HG03045 (cell line): ENCODE measurements around the gene POLR3H.
"Not testable (repeated sequence)": the region's sequence is repeated elsewhere in the genome, so short reads cannot be mapped to it uniquely, and the experiment has no call there.

Experiments used
- ATAC-seq: cut with Tn5 transposase; IDR thresholded peaks from one replicate; pipeline ENCODE4 v1.9.1; 2021; ENCODE audit warnings: mild to moderate bottlenecking, moderate library complexity; ENCODE audit not compliant: unreplicated experiment

POLR3H gene

DNA sequence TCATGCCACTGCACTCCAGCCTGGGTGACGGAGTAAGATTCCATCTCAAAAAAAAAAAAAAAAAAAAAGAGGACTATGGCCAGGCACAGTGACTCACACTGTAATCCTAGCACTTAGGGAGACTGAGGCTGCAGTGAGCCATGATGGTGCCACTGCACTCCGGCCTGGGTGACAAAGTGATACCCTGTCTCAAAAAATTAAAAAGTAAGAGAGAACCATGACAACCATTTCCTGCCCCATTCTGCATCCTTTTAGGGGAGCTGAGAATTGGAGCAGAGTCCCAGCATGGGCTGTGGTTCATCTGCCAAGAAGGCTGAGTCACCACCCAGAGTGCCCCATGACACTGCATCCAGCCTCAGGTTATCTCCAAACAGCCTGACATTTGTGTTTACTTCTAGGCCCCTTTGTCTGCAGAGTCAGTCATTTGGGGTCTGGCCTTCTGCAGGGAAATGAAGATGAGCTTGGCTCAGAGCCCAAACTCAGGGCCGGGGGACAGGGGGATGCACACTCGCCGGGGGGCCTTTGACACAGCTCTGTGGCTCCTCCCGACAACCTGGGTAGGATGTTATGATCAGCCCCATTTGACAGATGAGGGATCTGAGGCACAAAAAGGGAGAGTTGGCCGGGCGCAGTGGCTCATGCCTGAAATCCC, 21.3 kb upstream of the POLR3H start:
- ATAC-seq: no peak

DNA sequence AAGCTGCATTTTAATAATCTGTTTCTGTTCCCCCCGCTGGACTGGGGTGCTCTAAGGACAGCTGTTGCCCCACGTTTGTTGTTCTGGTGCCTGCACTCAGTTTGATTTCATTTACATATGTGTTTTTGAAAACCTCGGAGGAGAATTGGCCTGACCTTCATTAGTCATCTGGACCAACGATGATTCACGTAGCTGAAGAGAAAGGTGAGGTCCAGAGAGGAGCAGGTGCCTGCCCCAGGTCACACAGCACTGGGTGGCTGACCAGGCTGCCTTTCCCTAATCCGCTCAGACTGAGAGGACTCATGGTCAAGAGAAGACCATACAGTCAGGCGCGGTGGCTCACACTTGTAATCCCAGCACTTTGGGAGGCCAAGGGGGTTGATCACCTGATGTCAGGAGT, 20.3 kb upstream of the POLR3H start:
- no peak for ATAC-seq

DNA sequence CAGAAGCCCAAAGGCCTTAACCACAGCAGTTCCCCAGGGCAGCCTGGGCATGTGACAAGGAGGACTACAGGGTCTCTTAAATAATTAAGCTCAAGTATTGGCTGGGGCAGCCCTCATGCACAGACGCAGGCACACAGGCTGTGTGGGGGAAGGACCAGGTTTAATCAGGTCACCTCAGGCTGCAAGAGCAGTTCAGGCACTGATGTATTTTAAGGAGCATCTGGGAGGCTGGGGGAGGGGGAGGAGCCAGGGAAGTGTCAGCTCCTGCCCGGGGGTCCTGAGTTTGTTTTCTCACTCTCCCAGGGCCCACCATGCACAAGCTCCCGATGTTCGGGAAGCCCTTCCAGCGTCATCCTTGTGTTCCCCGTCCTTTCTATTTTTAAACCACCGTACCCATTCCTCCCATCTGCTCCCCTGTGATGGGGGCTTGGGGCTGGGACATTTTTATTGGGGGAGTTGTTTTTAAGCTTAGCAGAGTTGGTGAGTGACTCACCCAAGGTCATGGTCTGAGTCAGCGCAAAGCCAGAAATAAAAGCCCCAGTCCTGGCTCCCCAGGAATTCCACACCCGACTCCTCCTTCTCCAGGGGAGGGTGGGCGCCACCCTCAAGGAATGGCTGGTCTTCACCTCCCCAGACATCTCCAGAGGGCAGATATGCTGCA, 18.9 kb upstream of the POLR3H start:
- ATAC-seq: no peak

DNA sequence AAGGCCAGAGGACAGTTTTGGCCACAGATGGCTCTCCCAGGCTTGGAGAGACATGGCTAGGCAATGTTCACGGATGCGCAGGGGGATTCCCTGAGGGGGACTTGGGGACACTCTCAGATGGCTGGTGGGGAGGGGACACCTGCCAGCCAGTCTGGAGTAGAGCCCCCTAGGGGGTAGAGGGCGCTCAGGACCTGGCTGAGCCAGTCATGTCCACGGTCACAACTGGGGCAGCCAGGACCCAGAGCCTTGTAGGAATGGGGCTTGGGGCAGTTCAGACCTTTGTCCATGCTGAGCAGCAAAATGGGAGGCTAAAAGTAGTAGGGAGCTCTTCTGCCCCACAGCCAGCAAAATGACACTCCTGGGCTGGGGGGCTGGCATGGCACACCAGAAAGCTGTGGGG, 18.2 kb upstream of the POLR3H start:
- ATAC-seq: no peak

DNA sequence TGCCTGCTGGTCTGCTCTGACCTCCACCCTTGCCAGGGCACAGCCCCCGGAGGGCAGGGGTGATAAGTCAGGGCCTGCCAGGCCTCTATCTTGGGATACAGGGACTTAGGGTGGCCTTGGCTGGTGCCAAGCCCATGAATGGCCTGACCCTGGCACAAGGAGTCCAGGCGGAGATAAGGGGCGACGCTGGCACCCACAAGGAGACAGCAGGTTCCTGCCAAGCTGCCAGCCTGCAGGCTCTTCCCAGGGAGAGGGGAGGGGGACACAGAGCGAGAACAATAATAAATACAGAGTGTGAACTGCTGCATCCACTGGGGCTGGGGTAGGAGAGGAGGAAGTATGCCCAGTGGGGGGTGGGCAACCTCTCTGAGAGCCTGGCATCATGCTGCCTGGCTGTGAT, 17.5 kb upstream of the POLR3H start:
- ATAC-seq: no peak

DNA sequence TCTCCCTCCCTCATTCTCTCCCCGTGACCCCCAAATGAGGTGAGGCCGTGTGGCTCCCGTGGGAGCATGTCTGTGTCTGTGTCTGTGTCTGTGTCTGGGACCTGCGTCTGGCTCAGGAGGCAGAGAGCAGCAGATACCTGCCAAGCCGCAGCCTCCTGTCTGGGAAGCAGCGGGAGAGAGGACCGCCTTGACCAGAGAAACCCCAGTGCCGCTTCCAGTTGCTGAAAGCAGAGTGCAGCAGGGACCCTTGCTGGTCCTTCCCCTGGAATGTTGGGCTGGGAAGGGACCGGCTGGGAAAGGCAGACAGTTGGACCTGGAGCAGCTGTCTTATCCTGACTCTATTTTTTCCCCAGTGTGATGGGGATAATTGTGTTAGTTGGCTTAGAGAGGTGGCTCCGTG, 17.1 kb upstream of the POLR3H start:
- no peak for ATAC-seq

DNA sequence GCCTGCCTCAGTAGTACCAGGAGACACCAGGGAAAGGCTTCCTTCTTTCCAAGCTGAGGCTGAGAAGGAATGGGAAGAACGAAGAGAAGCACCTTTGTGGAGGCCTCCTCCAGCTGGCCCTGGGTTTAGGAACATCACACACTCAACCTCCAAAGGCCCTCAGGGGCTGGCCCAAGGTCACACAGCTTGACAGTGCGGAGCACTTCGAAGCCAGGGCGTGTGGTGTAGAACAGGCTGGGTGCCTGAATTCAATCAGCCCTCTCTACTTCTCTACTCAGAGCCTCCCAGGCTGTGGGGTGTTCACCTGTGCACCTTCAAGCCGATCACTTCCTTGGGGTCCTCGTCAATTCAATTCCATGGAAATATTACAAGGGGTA, 15.8 kb upstream of the POLR3H start:
- no peak for ATAC-seq

DNA sequence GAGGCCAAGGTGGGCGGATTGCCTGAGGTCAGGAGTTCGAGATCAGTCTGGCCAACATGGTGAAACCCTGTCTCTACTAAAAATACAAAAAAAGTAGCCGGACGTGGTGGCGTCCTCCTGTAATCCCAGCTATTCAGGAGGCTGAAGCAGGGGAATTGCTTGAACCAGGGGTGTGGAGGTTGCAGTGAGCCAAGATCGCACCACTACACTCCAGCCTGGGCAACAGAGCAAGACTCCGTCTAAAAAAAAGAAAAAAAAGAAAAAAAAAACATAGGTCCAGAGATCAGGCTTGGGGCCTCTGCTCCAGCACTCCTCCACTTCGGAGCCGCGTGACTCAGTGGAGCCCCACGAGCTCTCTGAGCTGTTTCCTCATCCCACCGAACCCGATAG, 14.0 kb upstream of the POLR3H start:
- ATAC-seq: not testable (repeated sequence)

DNA sequence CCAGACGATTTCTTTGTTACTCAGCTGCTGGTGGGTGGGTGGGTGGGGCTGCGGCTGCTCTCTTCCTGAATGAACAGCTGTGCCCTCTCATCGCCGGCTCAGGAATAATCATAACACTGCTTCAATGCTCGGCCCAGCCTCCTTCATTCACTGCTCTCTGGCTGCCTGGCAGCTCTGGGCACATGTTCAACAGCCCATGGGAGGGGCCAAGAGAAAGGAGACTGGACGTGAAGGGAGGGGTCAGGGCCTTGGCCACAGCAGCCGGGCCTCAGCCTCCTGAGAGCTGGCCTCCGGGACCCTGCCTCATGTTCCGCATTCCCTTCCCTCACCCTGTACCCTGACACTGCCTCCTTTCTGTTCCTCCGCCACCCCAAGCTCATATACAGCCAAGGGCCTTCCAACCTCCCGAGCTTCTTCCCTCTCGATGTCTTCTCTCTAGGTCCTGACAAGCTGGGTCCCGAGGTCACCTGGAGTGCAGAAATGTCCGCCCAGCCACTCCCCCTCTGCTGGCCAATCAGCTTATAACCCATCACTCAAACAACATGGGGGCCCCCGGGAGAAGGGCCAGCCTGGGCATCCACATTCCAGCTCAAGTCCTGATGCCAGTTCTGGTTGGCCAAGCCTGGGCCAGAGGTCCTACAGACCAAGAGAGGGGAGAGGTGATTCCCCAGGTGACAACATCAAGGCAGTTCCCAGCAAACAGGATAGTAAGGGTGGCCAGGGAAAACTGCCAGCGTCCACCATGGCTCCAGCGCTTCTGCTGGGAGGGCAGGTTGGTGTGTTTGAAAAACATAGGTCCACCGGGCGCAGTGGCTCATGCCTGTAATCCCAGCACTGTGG, 13.4 kb upstream of the POLR3H start:
- no peak for ATAC-seq

DNA sequence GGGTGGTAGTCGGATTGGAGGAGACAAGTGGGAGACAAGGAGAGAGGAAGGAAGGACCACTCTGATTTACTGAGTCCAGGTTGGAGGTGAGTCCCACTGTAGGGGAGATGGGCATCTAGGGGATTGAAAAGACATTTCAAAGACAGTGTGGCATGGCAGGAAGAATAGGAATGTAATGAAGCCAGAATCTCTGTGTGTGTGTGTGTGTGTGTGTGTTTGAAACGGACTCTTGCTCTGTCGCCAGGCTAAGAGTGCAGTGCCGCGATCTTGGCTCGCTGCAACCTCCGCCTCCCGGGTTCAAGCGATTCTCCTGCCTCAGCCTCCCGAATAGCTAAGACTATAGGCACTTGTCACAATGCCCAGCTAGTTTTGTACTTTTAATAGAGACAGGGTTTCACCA, 12.3 kb upstream of the POLR3H start:
- ATAC-seq: no peak

DNA sequence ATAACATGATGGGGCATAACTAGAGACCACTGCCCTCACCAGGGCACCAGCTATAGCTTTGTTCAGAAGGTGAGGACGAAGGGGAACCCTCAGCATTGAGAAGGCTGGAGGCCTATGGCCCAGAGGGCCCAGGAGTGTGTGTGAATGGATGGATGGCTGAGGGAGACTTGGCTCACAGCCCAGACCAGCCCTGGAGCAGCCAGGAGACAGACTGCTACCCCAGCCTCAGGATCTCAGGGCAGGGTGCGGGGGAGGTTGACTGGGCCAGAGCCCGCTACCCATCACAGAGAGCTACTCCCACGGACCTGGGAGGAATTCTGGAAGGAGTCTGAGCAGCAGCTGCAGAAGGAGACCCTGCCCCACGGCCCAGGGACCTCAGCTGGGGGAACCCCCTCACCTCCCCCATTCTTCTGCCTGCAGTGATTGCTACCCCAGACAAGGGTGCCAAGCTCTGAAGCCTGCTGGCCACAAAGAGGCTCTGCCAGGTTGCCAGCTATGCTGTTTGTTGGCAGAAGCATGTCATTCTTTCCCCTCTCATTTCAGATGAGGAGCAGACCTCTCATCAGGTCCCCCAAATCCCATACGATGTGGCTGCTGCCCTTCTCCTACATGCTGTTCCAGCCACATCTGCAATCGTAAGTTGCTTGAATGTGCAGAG, 11.2 kb upstream of the POLR3H start:
- no peak for ATAC-seq

DNA sequence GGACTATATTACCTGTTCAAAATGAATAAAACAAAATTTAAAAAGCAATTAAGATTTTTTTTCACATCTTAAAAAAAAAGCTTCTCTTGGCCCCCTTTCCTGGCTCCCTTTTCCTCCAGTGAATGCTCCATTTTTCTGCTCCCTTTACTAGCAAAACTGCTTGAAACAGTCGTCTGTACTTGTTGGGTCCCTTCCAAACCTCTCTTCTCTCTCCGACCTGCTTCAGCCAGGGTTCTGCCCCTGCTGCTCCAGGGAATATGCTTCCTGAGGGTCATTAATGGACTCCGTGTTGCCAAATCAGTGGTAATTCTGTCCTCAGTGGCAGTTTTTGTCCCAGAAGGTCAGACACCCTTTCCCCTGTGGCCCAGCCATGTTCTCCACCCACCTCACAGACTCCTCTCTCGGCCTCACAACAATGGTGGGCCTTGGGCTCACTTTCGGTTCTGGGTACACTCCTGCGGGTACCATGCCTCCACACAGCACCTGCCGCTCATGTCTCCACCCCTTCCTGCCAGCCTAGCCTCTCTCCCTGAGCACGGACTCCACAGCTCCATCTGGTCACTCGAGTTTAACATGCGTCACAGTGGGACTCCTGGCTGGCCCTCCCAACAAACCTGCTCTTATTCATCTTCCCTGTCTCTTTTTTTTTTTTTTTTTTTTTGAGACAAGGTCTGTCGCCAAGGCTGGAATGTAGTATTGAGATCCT, 7.8 kb upstream of the POLR3H start:
- ATAC-seq: no peak

DNA sequence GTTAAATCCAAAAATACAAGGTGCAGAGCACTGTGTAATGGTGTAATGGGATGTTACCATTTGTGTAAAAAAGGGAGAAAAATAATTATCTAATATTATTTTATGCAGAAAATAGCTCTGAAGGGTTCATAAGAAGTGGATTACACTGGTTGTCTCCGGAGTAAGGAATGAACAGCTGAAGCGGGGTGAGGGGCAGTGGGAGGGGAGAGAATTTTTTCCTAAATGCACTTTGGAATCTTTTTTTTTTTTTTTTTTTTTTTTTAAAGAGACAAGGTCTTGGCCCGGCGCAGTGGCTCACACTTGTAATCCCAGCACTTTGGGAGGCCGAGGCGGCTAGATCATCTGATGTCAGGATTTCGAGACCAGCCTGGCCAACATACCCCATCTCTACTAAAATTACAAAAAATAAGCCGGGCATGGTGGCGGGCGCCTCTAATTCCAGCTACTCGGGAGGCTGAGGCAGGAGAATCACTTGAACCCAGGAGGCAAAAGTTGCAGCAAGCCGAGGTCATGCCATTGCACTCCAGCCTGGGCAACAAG, 6.8 kb upstream of the POLR3H start:
- no peak for ATAC-seq

DNA sequence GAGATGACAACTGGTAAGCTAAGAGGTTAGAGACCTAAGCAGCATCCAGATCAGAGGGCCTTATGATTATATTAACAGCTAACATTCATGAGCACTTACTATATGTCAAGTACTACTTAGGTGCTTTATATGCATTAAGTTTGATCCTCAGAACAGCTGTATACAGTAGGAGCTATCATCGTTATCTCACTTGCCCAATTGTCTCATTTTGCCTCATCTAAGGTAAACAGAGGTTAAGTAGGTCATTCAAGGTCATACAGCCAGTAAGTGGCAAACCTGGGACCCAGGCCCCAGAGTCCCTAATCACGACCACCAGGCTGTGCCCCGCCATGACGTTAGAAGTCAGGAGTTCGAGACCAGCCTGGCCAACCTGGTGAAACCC, 4.6 kb upstream of the POLR3H start:
- no peak for ATAC-seq

DNA sequence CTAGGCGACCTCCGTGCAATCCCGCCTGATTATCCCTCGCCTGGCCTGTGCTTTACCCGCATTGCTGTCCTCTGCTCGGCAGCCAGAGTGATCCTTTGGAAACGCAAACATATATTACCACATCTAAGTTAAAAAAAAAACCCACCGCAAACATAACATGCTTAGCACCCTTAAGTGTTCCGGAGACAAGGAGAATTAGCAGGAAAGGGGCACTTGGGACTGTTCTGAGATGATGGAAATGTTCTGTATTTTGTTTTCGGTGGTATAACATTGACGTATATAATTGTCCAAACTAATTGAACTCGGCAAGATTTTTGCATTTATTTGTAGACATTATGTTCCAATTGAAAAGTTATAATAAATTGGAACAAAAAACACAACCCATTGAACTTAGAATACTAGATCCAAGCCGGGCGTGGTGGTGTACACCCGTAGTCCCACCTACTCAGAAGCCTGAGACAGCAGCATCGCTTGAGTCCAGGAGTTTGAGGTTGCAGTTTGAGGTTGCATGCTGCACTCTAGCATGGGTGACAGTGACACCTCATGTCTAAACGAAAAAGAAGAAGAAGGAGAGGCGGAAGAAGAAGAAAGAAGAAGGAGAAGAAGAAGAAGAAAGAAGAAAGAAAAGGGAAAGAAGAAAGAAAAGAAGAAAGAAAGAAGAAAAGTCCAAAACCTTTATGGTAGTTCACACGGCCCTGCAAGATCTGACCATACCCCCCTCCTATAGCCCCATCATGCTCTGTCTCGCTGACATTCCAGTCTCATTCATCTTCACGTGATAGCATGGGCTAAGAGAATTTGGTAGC, 604 bp upstream of the POLR3H start:
- ATAC-seq: no peak

DNA sequence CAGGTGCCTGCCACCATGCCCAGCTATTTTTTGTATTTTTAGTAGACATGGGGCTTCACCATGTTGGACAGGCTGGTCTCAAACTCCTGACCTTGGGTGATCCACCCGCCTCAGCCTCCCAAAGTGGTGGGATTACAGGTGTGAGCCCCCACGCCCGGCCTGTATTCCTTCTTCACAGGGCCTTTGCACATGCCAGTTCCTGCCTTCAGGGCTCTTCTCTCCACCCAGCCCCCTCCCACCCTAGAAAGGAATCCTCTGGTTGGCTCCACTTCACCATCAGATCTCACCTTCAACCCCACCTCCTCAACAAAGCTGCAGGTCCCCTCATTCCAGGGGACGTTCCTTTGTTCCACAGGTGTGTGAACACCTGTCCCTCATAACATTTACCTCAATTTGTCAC, 2.0 kb downstream of the POLR3H start:
- no peak for ATAC-seq

DNA sequence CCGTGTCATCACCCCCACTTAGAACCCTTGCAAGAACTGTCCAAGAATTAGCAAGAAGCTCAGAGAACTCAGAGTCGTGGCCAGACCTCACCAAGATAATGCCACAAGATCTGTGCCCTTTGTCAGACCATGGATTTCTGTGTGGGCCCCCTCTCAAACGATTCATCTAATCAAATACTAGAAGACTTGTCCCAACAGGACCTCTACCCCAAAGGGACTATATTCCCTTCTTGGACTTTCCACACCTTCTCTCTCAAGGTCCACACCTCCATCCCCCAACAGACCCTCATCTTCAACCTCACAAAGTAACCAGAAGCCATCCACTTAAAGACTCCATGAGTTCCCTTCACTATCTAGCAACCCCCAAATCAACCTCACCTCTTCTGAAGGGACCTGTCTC, 2.8 kb downstream of the POLR3H start:
- ATAC-seq: no peak

DNA sequence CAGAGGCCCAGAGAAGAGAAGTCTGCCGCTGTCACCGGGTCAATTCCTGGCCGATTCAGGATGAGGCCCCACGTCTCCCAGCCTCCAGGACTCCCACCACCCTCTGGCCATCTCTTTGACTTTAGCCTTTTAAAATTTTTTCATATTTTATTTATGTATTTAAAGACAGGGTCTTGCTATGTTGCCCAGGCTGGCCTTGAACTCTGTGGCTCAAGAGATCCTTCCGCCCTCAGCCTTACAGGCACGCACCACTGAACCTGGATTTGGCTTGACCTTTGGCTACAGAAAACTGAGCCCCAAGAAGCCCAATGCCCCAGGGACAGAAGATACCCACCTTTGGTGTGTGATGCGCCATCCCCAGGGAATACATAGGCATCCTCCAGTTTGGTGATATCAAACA, 3.9 kb downstream of the POLR3H start:
- ATAC-seq: no peak

DNA sequence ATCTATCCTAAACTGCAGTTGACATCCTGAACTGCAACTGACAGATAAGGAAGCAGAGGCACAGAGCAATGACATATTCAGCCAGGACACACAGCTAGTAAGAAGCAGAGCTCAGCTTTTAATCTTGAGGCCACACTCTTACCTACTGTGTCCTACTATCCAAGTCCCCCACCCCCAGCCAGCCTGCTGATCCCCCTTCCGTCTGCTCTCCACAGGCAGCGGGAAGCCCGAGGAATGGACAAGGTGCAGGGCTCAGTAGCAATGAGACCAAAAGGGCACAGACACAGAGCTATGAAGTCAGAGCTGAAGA, 4.3 kb downstream of the POLR3H start:
- ATAC-seq: no peak
